PC-3 (cell line): ENCODE data around the gene ZSWIM1.

Experiments used
- CTCF ChIP-seq: fragments of 300-600 bp; sonication (generic); conservative IDR thresholded peaks from 2 replicates; pipeline ENCODE4 v1.5.1; 2017; ENCODE audit warnings: antibody characterized with exemption, low read depth, mild to moderate bottlenecking, low read length
- EZH2 ChIP-seq: fragments of 300-600 bp; sonication (generic); IDR thresholded peaks from one replicate; pipeline ENCODE4 v1.6.1; 2017; ENCODE audit warnings: antibody characterized with exemption, mild to moderate bottlenecking, low read length; ENCODE audit not compliant: unreplicated experiment

- no peak for TF ChIP-seq CTCF
- no peak for TF ChIP-seq EZH2
Observed at GRCh38 chr20:45926731-45927070, 45.7 kb downstream of the ZSWIM1 start.
